ENCODE measurements around the gene MAGI2.

The MAGI2 gene

DNA sequence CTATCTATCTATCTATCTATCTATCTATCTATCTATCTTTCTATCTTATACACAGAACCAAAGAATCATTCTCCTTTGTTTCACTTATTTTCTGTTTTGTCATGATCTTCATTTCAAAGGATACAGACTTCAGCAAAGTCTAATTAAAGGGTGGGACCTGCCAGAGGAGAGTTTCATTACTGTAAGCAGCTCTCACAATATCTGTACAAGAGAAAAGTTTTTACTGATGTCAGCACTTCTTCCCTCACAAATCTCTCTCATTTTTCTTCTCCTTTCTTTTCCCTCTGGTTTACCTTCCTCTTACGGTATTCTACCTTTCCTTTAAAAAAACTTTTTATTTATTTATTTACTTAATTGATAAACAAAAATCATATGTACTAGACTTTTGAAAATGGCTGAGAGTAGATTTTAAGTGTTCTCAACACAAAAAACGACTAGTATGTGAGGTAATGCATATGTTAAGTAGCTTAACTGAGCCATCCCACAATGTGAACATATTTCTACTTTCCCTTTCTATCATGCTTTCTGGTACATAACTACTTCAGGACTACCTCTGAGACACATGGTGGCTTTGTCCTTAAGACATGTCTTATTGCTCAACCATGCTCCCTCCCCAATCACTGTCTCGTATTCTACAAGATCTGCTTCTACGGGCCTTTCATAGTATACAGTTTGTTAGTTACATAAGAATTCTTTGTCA lies 955.6 kb downstream of the MAGI2 start:
- TF ChIP-seq, protein P1, sequence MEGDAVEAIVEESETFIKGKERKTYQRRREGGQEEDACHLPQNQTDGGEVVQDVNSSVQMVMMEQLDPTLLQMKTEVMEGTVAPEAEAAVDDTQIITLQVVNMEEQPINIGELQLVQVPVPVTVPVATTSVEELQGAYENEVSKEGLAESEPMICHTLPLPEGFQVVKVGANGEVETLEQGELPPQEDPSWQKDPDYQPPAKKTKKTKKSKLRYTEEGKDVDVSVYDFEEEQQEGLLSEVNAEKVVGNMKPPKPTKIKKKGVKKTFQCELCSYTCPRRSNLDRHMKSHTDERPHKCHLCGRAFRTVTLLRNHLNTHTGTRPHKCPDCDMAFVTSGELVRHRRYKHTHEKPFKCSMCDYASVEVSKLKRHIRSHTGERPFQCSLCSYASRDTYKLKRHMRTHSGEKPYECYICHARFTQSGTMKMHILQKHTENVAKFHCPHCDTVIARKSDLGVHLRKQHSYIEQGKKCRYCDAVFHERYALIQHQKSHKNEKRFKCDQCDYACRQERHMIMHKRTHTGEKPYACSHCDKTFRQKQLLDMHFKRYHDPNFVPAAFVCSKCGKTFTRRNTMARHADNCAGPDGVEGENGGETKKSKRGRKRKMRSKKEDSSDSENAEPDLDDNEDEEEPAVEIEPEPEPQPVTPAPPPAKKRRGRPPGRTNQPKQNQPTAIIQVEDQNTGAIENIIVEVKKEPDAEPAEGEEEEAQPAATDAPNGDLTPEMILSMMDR (IDR thresholded peaks at IDR 0.05; ENCODE audit: low read depth, low read length), result no peak
- no peak overlapping the region for H3K4me3 ChIP-seq (ENCODE audit: low read depth, low read length)

DNA sequence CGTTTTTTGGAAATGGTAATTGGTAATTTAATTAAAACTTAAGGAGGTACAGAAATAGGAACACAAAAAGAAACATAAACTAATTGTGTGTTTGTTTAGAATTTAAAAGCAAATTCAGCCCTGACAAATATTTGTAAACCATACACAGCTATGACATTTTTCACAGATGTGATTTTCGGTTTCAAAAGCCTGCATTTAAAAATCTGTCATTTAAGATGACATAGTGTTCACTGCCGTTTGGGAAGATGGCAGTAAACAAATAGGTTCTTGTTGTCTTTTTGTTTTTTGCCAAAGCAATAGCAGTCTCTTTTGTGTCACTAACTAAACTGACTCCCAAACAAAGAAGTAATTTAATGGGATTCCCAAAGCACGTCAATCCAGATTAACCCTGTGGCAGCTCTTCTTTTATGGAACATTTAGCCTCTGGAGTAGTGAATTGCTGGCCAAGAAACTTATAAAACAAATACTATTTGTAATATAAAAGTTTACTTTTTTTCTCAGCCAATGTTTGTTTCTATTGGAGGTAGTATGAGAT lies 957.3 kb downstream of the MAGI2 start:
- TF ChIP-seq, protein P1 (IDR thresholded peaks at IDR 0.05; ENCODE audit: low read depth, low read length), result no peak
- H3K4me3 ChIP-seq (ENCODE audit: low read depth, low read length), result no peak overlapping the region

- no peak overlapping the region for H3K4me3 ChIP-seq (ENCODE audit: low read depth, low read length)
- TF ChIP-seq, protein P1 (IDR thresholded peaks at IDR 0.05; ENCODE audit: low read depth, low read length), result no peak
Observed at GRCh38 chr7:78493401-78493800, 960.1 kb downstream of the MAGI2 start.

DNA sequence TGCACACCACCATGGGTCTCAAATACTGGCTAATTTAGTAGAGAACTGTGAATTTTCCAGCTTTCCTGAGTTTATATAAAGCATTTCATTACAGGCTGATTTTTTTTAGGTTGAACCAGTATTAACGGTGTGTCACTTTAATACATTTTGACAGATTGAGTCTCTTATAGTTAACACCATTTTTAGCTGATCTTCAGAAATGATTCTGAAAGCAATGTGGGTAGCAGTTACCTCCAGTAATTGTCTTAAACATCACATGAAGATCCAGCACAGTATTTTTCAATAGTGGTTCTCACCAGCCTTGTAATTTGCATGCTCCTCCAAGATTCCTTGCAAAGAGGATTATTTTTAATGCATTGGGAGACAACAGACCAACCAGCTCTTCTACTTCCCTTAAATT lies 961.3 kb downstream of the MAGI2 start:
- H3K4me3 ChIP-seq (ENCODE audit: low read depth, low read length), result no peak overlapping the region
- TF ChIP-seq, protein P1 (IDR thresholded peaks at IDR 0.05; ENCODE audit: low read depth, low read length), result no peak

GRCh38 chr7:78490524-78490923 lies 962.9 kb downstream of the MAGI2 start:
- TF ChIP-seq, protein P1 (IDR thresholded peaks at IDR 0.05; ENCODE audit: low read depth, low read length), result no peak
- H3K4me3 ChIP-seq (ENCODE audit: low read depth, low read length), result no peak overlapping the region

DNA sequence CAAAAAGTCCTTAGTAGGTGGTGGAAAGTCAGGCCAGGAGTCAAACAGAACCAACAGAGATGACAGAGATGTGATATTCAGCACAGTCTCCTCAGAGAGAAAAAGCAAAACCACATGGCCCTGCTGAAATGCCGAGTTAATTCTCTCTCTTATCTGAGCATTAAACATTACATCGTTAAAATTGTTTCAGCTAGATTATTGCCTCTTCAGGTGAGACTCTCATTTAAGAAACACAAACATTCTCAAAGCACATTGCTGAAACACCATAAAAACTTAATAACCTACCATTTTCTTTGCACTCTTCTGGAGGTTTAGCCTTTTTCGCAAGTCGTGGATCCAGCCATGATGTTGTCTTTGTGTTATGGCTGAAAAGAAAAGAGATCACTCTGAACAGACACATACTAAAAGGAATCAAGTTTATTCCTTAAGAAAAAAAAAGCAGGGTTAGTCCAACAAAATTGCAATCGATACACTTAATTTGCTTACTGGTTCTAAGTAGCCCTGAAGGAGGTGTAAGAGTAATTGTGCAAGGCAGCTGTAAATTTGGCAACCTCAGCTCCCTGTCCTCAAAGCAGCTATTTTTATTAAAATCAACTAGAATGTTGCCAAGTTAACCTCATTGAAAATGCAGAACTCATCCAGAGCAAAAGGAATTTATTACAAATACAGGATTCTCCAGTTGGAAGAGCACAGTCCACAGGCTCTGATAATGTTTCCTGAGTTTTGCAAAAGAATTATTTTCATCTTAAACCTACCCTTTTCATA lies 963.8 kb downstream of the MAGI2 start:
- TF ChIP-seq, protein P1 (IDR thresholded peaks at IDR 0.05; ENCODE audit: low read depth, low read length), result no peak
- no peak overlapping the region for H3K4me3 ChIP-seq (ENCODE audit: low read depth, low read length)

GRCh38 chr7:78487464-78487863 lies 966.0 kb downstream of the MAGI2 start:
- H3K4me3 ChIP-seq (ENCODE audit: low read depth, low read length), result no peak overlapping the region

More at GRCh38 chr7:78487464-78487863, 966.0 kb downstream of the MAGI2 start:
- TF ChIP-seq, protein P1 (IDR thresholded peaks at IDR 0.05; ENCODE audit: low read depth, low read length), result no peak
